Activated CD4-positive, alpha-beta T cell treated with anti-CD3 and anti-CD28 coated beads for 36 hours (primary cell): ENCODE measurements around the gene EIF4E3. TPM values are rescaled to one million over a fixed set of nuclear protein-coding genes. Genes with fewer than 3 reads are reported as not detected.
A peak's percentile ranks its signal among the peaks of the same experiment; 100 is the strongest.

Experiments
- ATAC-seq: fragments of 200-7000 bp; cut with Tn5 transposase; one replicate; pipeline ENCODE4 v1.10.0; 2021; ENCODE audit warnings: mild to moderate bottlenecking, moderate library complexity
- CTCF ChIA-PET: fragments of 350-600 bp; sonication (Branson Sonifier 250); formaldehyde crosslinking; loops from one replicate; lab custom pipeline; 2021; ENCODE audit warnings: antibody characterized with exemption; lab: Charles Lee
- POLR2A ChIA-PET: fragments of 350-600 bp; sonication (Branson Sonifier 250); formaldehyde crosslinking; loops from one replicate; lab custom pipeline; 2021; ENCODE audit warnings: antibody characterized with exemption, inconsistent platforms; lab: Charles Lee
- DNase-seq: peaks from one replicate; pipeline ENCODE4 v3.0.0-alpha.2; 2020
- H3K27ac Mint-ChIP-seq: one replicate; pipeline ENCODE4 v1.8.0; 2021; ENCODE audit warnings: mixed read lengths
- H3K27me3 Mint-ChIP-seq: one replicate; pipeline ENCODE4 v1.8.0; 2021; ENCODE audit warnings: mixed read lengths
- H3K36me3 Mint-ChIP-seq: one replicate; pipeline ENCODE4 v1.8.0; 2021; ENCODE audit warnings: low read depth, mixed read lengths
- H3K4me1 Mint-ChIP-seq: one replicate; pipeline ENCODE4 v1.8.0; 2021; ENCODE audit warnings: mixed read lengths
- H3K4me3 Mint-ChIP-seq: one replicate; pipeline ENCODE4 v1.8.0; 2021; ENCODE audit warnings: mild to moderate bottlenecking, moderate library complexity, mixed read lengths
- H3K9me3 Mint-ChIP-seq: one replicate; pipeline ENCODE4 v1.8.0; 2021; ENCODE audit warnings: low read depth, mixed read lengths
- intact Hi-C, 2 experiments: fragments of 100-400 bp; cut with DNase I in 1 of 2; cut with micrococcal nuclease in 1 of 2; formaldehyde crosslinking; loops; one replicate each; pipeline versions ENCODE4 v1.14.2 to v1.15.1; 2022 to 2024; cut with DNase I, micrococcal nuclease
- total RNA-seq, 2 experiments: library from RNA; stranded (reverse); gene quantifications; one replicate each; pipeline ENCODE4 v1.2.3, GENCODE V29; 2021

The EIF4E3 gene
- total RNA-seq, 2 experiments from 2014 or later = 28.7 to 29.7 TPM

- H3K4me3 Mint-ChIP-seq = no peak overlapping the region
- H3K9me3 Mint-ChIP-seq = peaks cover 4% of the 10 kb centered on the region
- DNase-seq = no peak
- H3K27me3 Mint-ChIP-seq = no peaks in the 10 kb centered on the region
- CTCF ChIA-PET = interaction anchor here (1.8 kb wide), 1 partner anchor 11 kb away, joined by 3 read pairs; no protein-coding TSS in a partner anchor
- H3K27ac Mint-ChIP-seq = no peak overlapping the region
- peaks cover 2% of the 10 kb centered on the region for H3K36me3 Mint-ChIP-seq
- no peak for ATAC-seq
- POLR2A ChIA-PET = no interaction called here
- H3K4me1 Mint-ChIP-seq = peaks cover 11% of the 10 kb centered on the region
- intact Hi-C loops = no loop called here
Observed at GRCh38 chr3:71672340-71672739, 52.9 kb downstream of the EIF4E3 start.

- CTCF ChIA-PET = no interaction called here
- H3K4me3 Mint-ChIP-seq = no peak overlapping the region
- peaks cover 11% of the 10 kb centered on the region for H3K4me1 Mint-ChIP-seq
- H3K36me3 Mint-ChIP-seq = no peaks in the 10 kb centered on the region
- no peak overlapping the region for H3K27ac Mint-ChIP-seq
- no peaks in the 10 kb centered on the region for H3K27me3 Mint-ChIP-seq
- intact Hi-C loops = no loop called here
- H3K9me3 Mint-ChIP-seq = peaks cover 5% of the 10 kb centered on the region
- POLR2A ChIA-PET = interaction anchor here (0.6 kb wide), 1 partner anchor 542 kb away, joined by 8 read pairs; no protein-coding TSS in a partner anchor
- DNase-seq (no peak), ATAC-seq (no peak)
Observed at GRCh38 chr3:71671216-71671845, 53.9 kb downstream of the EIF4E3 start.

- H3K27me3 Mint-ChIP-seq = no peaks in the 10 kb centered on the region
- peaks cover 33% of the 10 kb centered on the region for H3K4me1 Mint-ChIP-seq
- intact Hi-C loops = no loop called here
- H3K9me3 Mint-ChIP-seq = peaks cover 14% of the 10 kb centered on the region
- no peak overlapping the region for H3K4me3 Mint-ChIP-seq
- ATAC-seq (peak; percentile 66), DNase-seq (no peak)
- CTCF ChIA-PET = interaction anchor here (0.6 to 1.5 kb wide), 7 partner anchors 14 to 1112 kb away, joined by 3 to 8 read pairs (median 3); no protein-coding TSS in a partner anchor
- H3K27ac Mint-ChIP-seq = peak overlapping the region; percentile 1
- POLR2A ChIA-PET = no interaction called here
- H3K36me3 Mint-ChIP-seq = peaks cover 13% of the 10 kb centered on the region
Observed at GRCh38 chr3:71662568-71662967, 62.6 kb downstream of the EIF4E3 start.

- H3K36me3 Mint-ChIP-seq = peaks cover 13% of the 10 kb centered on the region
- H3K4me3 Mint-ChIP-seq = no peak overlapping the region
- no peaks in the 10 kb centered on the region for H3K27me3 Mint-ChIP-seq
- no peak for DNase-seq
- no peak for ATAC-seq
- no peak overlapping the region for H3K27ac Mint-ChIP-seq
- intact Hi-C loops = no loop called here
- ChIA-PET POLR2A (no interaction called here), CTCF (interaction anchor here (0.6 to 1.5 kb wide), 8 partner anchors 13 to 1112 kb away, joined by 3 to 8 read pairs (median 3); no protein-coding TSS in a partner anchor)
- H3K9me3 Mint-ChIP-seq = peaks cover 11% of the 10 kb centered on the region
- H3K4me1 Mint-ChIP-seq = peaks cover 33% of the 10 kb centered on the region
Observed at GRCh38 chr3:71662056-71662455, 63.1 kb downstream of the EIF4E3 start.

- intact Hi-C loops = loop anchor here in 1 of 2 experiments (10.0 kb wide), 1 partner anchor 1595 kb away; no protein-coding TSS in a partner anchor
- Mint-ChIP-seq H3K36me3 (peaks cover 2% of the 10 kb centered on the region), H3K4me3 (no peak overlapping the region), H3K27me3 (no peaks in the 10 kb centered on the region), H3K27ac (no peak overlapping the region), H3K4me1 (peaks cover 33% of the 10 kb centered on the region), H3K9me3 (no peaks in the 10 kb centered on the region)
- DNase-seq (no peak), ATAC-seq (no peak)
- ChIA-PET CTCF (interaction anchor here (0.7 to 1.2 kb wide), 3 partner anchors 15 to 95 kb away, joined by 3 to 5 read pairs (median 3); no protein-coding TSS in a partner anchor), POLR2A (no interaction called here)
Observed at GRCh38 chr3:71659864-71660591, 65.2 kb downstream of the EIF4E3 start.

GRCh38 chr3:71657831-71658530, 67.2 kb downstream of the EIF4E3 start:
- Mint-ChIP-seq H3K4me3 (no peak overlapping the region), H3K4me1 (peaks cover 32% of the 10 kb centered on the region), H3K27ac (no peak overlapping the region), H3K36me3 (no peaks in the 10 kb centered on the region), H3K9me3 (no peaks in the 10 kb centered on the region), H3K27me3 (no peaks in the 10 kb centered on the region)
- ChIA-PET POLR2A (no interaction called here), CTCF (interaction anchor here (1.1 kb wide), 1 partner anchor 23 kb away, joined by 3 read pairs; no protein-coding TSS in a partner anchor)
- intact Hi-C loops = loop anchor here in 1 of 2 experiments (10.0 kb wide), 1 partner anchor 1593 kb away; no protein-coding TSS in a partner anchor
- ATAC-seq (no peak), DNase-seq (peak; percentile 41)

- POLR2A ChIA-PET = no interaction called here
- DNase-seq (no peak), ATAC-seq (no peak)
- CTCF ChIA-PET = interaction anchor here (0.6 kb wide), 3 partner anchors 36 to 589 kb away, joined by 3 read pairs; no protein-coding TSS in a partner anchor
- Mint-ChIP-seq H3K27me3 (no peaks in the 10 kb centered on the region), H3K27ac (no peak overlapping the region), H3K36me3 (no peaks in the 10 kb centered on the region), H3K4me1 (peaks cover 18% of the 10 kb centered on the region), H3K4me3 (no peak overlapping the region), H3K9me3 (no peaks in the 10 kb centered on the region)
- intact Hi-C loops = loop anchor here in 1 of 2 experiments (10.0 kb wide), 1 partner anchor 1590 kb away; no protein-coding TSS in a partner anchor
Observed at GRCh38 chr3:71655061-71655460, 70.1 kb downstream of the EIF4E3 start.

GRCh38 chr3:71653414-71653807, 71.8 kb downstream of the EIF4E3 start:
- no peak for DNase-seq
- no peak overlapping the region for H3K27ac Mint-ChIP-seq
- ChIA-PET POLR2A (no interaction called here), CTCF (interaction anchor here (1.0 to 1.8 kb wide), 3 partner anchors 22 to 1589 kb away, joined by 4 to 6 read pairs (median 4); no protein-coding TSS in a partner anchor)
- H3K36me3 Mint-ChIP-seq = no peaks in the 10 kb centered on the region
- intact Hi-C loops = loop anchor here (1.0 to 10.0 kb wide), 8 partner anchors 66 to 1591 kb away; no protein-coding TSS in a partner anchor
- ATAC-seq = no peak
- no peaks in the 10 kb centered on the region for H3K9me3 Mint-ChIP-seq
- H3K4me1 Mint-ChIP-seq = peaks cover 7% of the 10 kb centered on the region
- no peak overlapping the region for H3K4me3 Mint-ChIP-seq
- no peaks in the 10 kb centered on the region for H3K27me3 Mint-ChIP-seq

- no peaks in the 10 kb centered on the region for H3K27me3 Mint-ChIP-seq
- H3K27ac Mint-ChIP-seq = no peak overlapping the region
- CTCF ChIA-PET = interaction anchor here (0.6 to 1.8 kb wide), 4 partner anchors 21 to 1589 kb away, joined by 3 to 6 read pairs (median 4); no protein-coding TSS in a partner anchor
- H3K9me3 Mint-ChIP-seq = no peaks in the 10 kb centered on the region
- peaks cover 5% of the 10 kb centered on the region for H3K4me1 Mint-ChIP-seq
- intact Hi-C loops = loop anchor here (1.0 to 10.0 kb wide), 8 partner anchors 66 to 1591 kb away; no protein-coding TSS in a partner anchor
- DNase-seq = peak; percentile 55
- H3K36me3 Mint-ChIP-seq = no peaks in the 10 kb centered on the region
- no peak overlapping the region for H3K4me3 Mint-ChIP-seq
- ATAC-seq = peak; percentile 80
- POLR2A ChIA-PET = no interaction called here
Observed at GRCh38 chr3:71652781-71653413, 72.3 kb downstream of the EIF4E3 start.

- no peak for ATAC-seq
- POLR2A ChIA-PET = no interaction called here
- Mint-ChIP-seq H3K27me3 (no peaks in the 10 kb centered on the region), H3K27ac (no peak overlapping the region), H3K4me1 (peaks cover 6% of the 10 kb centered on the region), H3K9me3 (no peaks in the 10 kb centered on the region), H3K4me3 (no peak overlapping the region), H3K36me3 (no peaks in the 10 kb centered on the region)
- no peak for DNase-seq
- intact Hi-C loops = loop anchor here (2.0 to 10.0 kb wide), 7 partner anchors 64 to 1589 kb away; no protein-coding TSS in a partner anchor
- CTCF ChIA-PET = interaction anchor here (1.8 kb wide), 1 partner anchor 339 kb away, joined by 6 read pairs; no protein-coding TSS in a partner anchor
Observed at GRCh38 chr3:71651625-71652024, 73.6 kb downstream of the EIF4E3 start.
